Measurements from ENCODE around the gene AFF4.

The AFF4 gene

DNA sequence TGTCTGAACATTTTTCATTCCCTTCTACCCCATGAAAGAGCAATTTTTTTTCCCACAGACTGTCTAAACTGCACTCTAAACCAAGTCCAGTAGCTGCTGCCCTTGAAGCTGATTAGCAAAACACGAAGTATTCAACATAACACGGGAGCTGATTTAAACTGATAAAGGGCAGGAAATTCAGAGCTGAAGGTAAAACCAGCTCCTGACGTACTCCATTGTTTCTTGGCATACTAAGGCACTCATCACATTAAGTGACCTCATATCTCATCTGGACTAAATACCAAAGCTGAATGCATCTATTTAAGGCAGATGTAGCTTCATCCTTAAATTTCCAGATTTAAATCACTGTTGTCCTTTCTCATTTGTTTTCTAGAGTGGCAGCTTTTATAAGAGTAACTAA lies 109.1 kb downstream of the AFF4 start:
- TF ChIP-seq ISL1 (CRISPR knock-in tag; IDR thresholded peaks at IDR 0.05) (peak; percentile 61), ARNTL (CRISPR knock-in tag; IDR thresholded peaks at IDR 0.05; ENCODE audit: borderline replicate concordance, low read depth) (no peak), SNAI2 (CRISPR knock-in tag; IDR thresholded peaks at IDR 0.05) (0 out of 2 replicates have a peak, but pooled peaks have one; percentile 10)
- ATAC-seq, result peak; percentile 91

DNA sequence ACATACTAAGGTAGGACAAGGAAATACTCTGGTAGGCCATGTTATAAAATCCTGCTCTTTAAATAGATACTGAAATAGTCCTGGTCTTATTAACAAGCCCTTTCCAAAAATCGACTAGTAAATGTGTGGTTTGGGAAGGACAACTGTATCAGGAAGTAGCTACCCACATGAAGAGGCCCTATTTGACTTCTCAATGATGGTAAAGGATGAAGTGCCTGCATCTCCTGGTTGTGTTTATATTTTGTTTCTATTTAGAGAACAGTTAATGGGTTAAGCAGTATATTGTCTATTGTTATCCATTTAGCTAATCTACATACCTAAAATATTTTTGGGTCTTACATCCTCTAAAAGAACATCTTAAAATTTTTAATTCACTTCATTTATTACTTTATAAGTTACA lies 109.6 kb downstream of the AFF4 start:
- ATAC-seq, result no peak; the same call in 2 of the 3 replicates
- TF ChIP-seq ZNF8 (CRISPR knock-in tag; IDR thresholded peaks at IDR 0.05), result no peak
- TF ChIP-seq ZNF565 (CRISPR knock-in tag; conservative IDR thresholded peaks at IDR 0.05; ENCODE audit: low read depth), result no peak
- no peak for TF ChIP-seq ESRRG (CRISPR knock-in tag; IDR thresholded peaks at IDR 0.05)
- no peak for TF ChIP-seq OSR1 (CRISPR knock-in tag; IDR thresholded peaks at IDR 0.05)
- TF ChIP-seq TSHZ2 (CRISPR knock-in tag; IDR thresholded peaks at IDR 0.05), result no peak
- TF ChIP-seq, protein P1, sequence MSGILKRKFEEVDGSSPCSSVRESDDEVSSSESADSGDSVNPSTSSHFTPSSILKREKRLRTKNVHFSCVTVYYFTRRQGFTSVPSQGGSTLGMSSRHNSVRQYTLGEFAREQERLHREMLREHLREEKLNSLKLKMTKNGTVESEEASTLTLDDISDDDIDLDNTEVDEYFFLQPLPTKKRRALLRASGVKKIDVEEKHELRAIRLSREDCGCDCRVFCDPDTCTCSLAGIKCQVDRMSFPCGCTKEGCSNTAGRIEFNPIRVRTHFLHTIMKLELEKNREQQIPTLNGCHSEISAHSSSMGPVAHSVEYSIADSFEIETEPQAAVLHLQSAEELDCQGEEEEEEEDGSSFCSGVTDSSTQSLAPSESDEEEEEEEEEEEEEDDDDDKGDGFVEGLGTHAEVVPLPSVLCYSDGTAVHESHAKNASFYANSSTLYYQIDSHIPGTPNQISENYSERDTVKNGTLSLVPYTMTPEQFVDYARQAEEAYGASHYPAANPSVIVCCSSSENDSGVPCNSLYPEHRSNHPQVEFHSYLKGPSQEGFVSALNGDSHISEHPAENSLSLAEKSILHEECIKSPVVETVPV (CRISPR knock-in tag; IDR thresholded peaks at IDR 0.05), result no peak
- no peak for TF ChIP-seq ISL1 (CRISPR knock-in tag; IDR thresholded peaks at IDR 0.05)
- no peak for TF ChIP-seq ZNF70 (CRISPR knock-in tag; IDR thresholded peaks at IDR 0.05)
- TF ChIP-seq TOX (CRISPR knock-in tag; IDR thresholded peaks at IDR 0.05; ENCODE audit: borderline replicate concordance), result no peak
- no peak for TF ChIP-seq CSDC2 (CRISPR knock-in tag; IDR thresholded peaks at IDR 0.05)
- no peak for TF ChIP-seq ZFP3 (CRISPR knock-in tag; IDR thresholded peaks at IDR 0.05)
- no peak for TF ChIP-seq CREB5 (CRISPR knock-in tag; IDR thresholded peaks at IDR 0.05; ENCODE audit: low read depth)
- TF ChIP-seq BACH2 (CRISPR knock-in tag; IDR thresholded peaks at IDR 0.05; ENCODE audit: borderline replicate concordance), result no peak
- TF ChIP-seq, protein P2, sequence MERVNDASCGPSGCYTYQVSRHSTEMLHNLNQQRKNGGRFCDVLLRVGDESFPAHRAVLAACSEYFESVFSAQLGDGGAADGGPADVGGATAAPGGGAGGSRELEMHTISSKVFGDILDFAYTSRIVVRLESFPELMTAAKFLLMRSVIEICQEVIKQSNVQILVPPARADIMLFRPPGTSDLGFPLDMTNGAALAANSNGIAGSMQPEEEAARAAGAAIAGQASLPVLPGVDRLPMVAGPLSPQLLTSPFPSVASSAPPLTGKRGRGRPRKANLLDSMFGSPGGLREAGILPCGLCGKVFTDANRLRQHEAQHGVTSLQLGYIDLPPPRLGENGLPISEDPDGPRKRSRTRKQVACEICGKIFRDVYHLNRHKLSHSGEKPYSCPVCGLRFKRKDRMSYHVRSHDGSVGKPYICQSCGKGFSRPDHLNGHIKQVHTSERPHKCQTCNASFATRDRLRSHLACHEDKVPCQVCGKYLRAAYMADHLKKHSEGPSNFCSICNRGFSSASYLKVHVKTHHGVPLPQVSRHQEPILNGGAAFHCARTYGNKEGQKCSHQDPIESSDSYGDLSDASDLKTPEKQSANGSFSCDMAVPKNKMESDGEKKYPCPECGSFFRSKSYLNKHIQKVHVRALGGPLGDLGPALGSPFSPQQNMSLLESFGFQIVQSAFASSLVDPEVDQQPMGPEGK (CRISPR knock-in tag; IDR thresholded peaks at IDR 0.05; ENCODE audit: borderline replicate concordance), result no peak
- TF ChIP-seq ZC3H10 (CRISPR knock-in tag; IDR thresholded peaks at IDR 0.05), result no peak
- no peak for TF ChIP-seq PPARA (CRISPR knock-in tag; IDR thresholded peaks at IDR 0.05; ENCODE audit: borderline replicate concordance)
- TF ChIP-seq, protein P3, sequence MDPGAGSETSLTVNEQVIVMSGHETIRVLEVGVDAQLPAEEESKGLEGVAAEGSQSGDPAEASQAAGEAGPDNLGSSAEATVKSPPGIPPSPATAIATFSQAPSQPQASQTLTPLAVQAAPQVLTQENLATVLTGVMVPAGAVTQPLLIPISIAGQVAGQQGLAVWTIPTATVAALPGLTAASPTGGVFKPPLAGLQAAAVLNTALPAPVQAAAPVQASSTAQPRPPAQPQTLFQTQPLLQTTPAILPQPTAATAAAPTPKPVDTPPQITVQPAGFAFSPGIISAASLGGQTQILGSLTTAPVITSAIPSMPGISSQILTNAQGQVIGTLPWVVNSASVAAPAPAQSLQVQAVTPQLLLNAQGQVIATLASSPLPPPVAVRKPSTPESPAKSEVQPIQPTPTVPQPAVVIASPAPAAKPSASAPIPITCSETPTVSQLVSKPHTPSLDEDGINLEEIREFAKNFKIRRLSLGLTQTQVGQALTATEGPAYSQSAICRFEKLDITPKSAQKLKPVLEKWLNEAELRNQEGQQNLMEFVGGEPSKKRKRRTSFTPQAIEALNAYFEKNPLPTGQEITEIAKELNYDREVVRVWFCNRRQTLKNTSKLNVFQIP (CRISPR knock-in tag; IDR thresholded peaks at IDR 0.05; ENCODE audit: borderline replicate concordance, low read depth), result no peak
- no peak for TF ChIP-seq ARNTL (CRISPR knock-in tag; IDR thresholded peaks at IDR 0.05; ENCODE audit: borderline replicate concordance, low read depth)
- no peak for TF ChIP-seq GLIS3 (CRISPR knock-in tag; IDR thresholded peaks at IDR 0.05)
- TF ChIP-seq SNAI2 (CRISPR knock-in tag; IDR thresholded peaks at IDR 0.05), result no peak

- ATAC-seq, result no peak
- TF ChIP-seq ISL1 (CRISPR knock-in tag; IDR thresholded peaks at IDR 0.05), result no peak
- TF ChIP-seq, protein P1 (CRISPR knock-in tag; IDR thresholded peaks at IDR 0.05), result no peak
- TF ChIP-seq ZFP30 (CRISPR knock-in tag; IDR thresholded peaks at IDR 0.05), result no peak
- no peak for TF ChIP-seq BACH2 (CRISPR knock-in tag; IDR thresholded peaks at IDR 0.05; ENCODE audit: borderline replicate concordance)
- TF ChIP-seq GLIS3 (CRISPR knock-in tag; IDR thresholded peaks at IDR 0.05), result no peak
- TF ChIP-seq ZFP3 (CRISPR knock-in tag; IDR thresholded peaks at IDR 0.05), result no peak
- no peak for TF ChIP-seq TSHZ2 (CRISPR knock-in tag; IDR thresholded peaks at IDR 0.05)
- TF ChIP-seq CREB5 (CRISPR knock-in tag; IDR thresholded peaks at IDR 0.05; ENCODE audit: low read depth), result no peak
Observed at GRCh38 chr5:132853323-132853722, 110.1 kb downstream of the AFF4 start.
